ENCODE data around the gene METAP1D.

The METAP1D gene

DNA sequence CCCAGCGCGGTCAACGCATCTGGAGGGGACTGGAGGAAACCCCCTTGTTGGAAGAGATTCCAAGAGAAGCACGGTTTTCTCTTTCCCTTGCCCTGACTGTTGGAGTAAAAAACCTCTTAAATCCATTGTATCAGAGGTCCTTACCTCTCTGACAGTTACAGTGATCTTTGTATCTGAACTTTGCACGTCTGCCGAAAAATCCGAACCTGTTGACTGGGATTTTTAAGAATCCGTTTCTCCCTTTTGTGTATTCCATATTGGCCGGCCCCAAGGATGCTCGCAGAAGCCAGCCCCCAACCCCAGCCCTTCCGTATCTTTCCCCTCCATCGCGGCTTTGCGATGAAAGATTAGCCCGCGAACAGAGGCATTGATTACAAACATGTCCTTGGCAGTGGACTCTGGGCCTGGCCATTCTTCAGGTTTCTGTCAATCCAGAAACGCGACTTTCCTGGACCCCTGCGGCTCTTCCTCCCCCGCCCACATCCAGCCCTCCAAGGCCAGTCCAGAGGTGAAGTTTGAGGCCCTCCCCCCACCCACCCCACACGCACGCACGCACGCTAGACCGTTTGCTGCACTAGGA lies 81.0 kb downstream of the METAP1D start:
- DNase-seq (ENCODE audit: low read depth in 3 of 3) = no peak

DNA sequence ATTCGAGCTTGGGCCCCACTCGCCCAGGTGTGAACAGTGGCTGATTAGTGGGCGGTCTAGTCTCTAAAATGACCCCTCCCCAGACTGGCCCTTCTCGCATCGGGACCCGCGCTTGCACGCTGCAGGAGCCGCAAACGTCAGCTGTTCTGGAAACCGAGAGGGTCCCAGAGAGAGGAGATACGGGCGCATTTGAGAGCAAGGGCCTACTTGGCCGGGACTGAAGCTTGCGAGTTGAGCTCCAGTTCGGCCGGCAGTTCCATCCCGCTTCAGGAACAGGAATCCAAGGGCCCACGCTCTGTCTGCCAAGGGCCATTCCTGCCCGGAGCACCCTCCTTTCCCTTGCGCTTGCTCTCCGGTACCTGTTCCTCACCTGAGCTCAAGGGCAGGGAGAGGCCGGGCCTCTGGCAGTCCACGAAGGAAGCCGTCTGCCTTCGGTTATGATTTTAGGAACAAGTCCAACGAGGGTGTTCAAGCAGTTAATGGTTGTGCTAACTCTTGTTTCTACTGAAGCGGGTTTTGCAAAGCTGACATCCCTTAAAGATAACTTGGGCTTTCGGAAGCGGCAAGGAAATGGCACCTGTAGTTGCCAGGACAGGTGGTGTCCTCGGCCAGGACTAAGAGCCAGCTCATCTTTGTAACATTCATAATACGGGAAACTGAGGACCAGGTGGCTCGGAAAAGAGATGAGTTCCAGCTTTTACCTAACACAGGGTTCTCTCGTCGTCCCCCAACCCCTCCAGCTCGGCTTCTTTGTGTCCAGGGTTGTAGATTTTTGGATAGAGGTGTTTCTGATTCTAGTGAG lies 81.7 kb downstream of the METAP1D start:
- no peak for DNase-seq (ENCODE audit: low read depth in 3 of 3)

DNA sequence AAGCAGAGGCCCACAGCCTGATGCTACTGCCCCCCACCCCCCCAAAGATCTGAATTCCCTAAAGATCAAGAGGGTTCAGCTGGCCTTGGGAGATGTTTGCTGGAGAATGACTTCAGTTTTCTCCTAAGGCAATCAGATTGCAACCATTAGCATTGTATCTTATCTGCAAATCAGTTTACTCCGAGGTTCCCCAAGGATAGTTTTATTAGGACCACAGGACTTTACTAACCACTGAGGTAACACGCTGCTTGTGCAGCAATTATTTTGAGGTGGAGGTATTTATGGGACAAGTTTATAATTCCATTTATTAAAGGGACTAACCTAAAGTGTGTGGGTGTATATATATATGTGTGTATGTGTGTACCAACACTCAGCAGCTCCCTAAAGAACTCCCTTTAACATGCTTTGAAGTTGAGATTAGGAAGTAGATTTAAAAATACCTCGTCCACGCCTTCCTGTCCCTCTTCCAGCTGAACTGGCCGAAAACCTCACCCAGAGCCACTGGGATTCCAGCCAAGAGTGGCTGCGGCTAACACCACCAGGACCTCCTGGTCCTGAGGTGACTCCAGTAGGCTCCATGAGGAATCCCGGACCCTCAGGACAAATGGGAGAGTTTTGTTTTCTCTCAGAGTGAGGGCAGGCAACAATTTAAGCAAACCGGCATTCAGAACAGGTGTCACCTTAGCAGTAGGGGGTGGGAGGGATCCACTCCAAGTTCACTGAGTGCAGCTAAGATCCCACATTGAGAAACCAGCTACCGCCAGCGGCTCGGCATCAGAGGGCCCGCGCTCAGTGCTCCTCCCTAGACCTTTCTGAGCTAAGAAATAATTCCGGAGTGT lies 82.6 kb downstream of the METAP1D start:
- DNase-seq (ENCODE audit: low read depth in 3 of 3) = no peak

DNA sequence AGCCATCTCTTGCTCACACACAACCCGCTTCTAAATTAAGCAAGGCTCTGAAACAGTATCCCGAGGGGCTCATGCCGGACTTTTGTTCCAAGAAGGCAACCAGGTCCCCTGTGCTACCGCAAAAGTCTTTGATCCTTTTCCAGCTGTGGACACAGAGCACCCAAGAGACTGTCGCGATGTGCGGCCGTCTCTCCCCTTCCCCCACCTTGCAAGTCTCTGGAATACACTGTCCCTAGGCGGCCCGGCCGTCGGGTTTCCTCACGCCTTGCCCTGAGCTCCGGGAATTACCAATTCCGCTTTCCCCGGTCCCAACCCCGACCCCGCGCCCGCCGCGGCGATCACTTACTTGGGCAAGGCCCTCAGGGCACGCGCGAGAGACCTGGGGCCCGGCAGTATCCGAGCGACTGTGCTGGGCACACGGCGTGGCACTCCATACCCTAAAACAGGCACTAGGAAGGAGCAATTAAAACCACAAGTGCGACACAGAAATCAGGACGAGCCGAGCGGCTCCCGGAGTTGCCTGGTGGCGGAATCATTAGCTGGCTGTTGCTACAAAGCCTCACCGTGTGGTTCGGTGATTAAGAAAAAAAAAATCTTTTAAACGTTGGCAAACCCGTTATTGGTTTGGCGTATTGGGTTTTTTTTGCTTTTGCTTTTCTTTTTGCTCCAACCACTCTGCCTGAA lies 83.3 kb downstream of the METAP1D start:
- DNase-seq (ENCODE audit: low read depth in 3 of 3) = no peak

DNA sequence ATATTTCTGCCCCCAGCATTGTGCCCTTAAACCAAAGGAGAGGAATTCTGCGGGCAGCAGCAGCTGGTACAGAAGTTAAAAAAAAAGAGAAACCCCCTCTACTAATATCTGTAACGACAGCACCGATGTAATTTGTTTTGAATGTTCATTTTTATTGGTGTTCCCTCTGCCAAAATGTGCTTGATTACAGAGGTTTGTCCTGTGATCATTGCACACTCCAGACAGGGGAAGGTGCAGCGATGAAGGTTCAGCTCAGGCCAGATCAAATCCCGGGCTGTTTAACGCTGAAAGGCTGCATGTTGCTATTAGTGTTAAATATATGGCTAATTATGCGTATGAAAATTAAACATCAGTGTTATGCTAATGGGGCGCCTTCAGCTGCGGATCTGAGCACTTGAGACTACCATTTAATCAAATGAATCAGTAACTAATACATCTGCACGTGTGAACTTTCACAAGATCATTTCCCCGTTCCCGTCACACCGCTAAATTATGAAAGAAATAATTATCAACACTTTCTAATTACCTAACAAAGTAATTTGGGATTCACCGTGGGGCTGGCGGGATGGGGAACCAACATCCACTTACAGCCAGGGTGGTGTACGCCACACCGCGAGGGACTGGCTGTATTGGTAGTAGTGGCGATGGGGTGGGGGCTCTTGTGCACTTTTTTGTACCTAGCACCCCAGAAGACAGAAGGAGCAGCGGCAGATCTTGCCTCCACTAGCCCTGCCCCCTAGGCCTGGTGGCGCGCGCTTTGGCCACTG lies 84.1 kb downstream of the METAP1D start:
- no peak for DNase-seq (ENCODE audit: low read depth in 3 of 3)

DNA sequence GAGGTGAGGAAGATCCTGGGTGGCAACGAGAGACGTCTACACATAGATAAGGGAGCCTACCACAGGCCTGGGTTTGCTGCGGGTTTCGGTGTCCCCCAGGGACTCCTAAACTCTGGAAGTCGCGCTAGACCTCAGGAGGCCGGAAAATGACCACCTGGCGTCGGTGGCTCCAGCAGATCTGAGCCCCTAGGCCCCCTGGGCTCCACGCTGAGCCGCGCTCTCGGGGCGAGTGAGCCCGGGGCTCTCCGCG lies 84.6 kb downstream of the METAP1D start:
- DNase-seq (ENCODE audit: low read depth in 3 of 3) = no peak

DNA sequence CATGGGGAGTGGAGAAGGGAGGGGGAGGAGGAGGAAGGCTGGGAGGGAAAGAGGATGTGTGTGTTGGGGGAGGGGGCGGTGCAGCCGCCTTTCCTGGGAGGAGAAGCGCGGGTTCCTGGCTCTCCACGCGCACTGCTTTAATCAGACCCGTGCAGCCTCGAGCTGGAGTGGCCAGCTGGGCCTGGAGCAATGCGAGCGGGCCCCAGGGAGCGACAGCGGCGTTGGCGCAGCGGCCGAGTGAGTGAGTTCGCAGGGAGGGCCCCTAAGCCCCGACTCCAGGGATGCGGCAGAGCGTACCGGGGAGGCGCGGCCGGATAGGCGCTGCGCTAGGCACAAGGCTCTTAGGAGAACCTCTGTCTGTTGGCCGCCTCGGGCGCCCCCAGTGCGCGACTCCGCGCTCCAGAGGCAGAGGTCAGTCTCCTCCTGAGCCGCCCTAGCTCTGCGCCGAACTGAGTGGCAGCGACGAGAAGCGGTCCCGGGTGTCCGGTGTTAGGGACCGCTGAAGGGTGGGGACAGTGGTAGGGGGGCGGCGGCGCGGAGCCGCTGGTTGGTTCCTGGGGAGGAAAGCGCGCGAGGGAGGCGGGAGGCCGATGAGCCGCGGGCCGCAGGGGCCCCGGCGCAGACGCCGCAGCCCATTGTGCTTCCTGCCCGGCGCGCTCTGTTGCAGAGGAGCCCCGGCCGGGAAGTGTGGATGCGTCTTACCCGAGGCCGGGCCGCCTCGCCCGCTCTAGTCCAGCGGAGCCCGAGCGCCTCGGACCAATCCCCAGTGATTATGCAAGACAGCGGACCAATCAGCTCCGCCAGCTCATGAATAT lies 85.1 kb downstream of the METAP1D start:
- DNase-seq (ENCODE audit: low read depth in 3 of 3) = no peak

DNA sequence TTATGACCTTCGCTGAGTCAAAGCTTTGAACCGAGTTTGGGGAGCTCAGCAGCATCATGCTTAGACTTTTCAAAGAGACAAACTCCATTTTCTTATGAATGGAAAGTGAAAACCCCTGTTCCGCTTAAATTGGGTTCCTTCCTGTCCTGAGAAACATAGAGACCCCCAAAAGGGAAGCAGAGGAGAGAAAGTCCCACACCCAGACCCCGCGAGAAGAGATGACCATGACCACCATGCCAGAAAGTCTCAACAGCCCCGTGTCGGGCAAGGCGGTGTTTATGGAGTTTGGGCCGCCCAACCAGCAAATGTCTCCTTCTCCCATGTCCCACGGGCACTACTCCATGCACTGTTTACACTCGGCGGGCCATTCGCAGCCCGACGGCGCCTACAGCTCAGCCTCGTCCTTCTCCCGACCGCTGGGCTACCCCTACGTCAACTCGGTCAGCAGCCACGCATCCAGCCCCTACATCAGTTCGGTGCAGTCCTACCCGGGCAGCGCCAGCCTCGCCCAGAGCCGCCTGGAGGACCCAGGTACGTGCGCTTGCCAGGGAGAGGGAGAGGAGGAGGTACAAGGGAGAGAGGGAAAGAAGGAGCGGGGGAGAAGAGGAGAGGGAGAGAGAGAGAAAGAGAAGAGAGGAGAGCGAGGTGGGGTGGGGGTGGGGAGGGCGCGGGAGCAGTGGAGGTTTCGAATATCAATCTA lies 85.9 kb downstream of the METAP1D start, which contains the start of gene DLX1:
TSS of gene DLX1 (plus strand) at position 48 of the 700 bp plus-strand sequence. CDS start at position 219, 171 bp downstream.
- no peak for DNase-seq (ENCODE audit: low read depth in 3 of 3)

DNA sequence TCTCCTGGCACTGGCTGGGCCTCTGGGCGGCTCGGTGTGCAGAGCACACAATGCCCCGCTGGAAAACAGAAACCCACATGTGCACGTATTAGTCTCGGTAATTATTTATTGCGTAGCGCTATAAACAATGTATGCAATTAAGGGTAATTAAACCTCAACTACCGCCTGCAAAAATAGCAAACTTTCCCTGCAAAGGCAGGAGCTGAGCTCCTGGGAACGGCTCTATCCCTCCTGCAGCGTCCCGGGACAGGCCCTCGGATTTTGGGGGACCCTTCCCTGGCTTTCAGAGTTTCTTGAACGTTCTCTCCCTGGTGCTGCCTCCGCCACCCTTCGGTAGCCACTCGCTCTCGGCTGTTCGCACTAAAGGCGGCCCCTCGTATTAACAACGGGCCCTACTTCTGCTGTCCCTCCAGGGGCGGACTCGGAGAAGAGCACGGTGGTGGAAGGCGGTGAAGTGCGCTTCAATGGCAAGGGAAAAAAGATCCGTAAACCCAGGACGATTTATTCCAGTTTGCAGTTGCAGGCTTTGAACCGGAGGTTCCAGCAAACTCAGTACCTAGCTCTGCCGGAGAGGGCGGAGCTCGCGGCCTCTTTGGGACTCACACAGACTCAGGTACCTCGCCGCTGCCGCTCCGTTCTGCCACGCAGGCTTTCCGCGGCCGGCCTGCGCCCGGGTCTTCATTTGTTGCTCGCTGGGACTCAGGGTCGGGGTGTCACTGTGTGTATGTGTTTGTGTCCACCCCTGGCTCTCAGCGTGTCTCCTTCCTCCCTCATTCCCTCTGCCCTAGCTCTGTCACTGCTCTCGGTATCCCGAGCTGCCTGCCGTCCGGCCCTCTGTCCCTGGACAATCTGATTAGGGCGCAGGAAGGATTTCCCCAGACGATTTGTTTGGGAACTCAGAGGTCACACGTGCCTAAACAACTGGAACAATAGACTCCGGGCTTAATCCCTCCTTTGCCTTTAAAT lies 86.8 kb downstream of the METAP1D start:
- DNase-seq (ENCODE audit: low read depth in 3 of 3) = no peak

DNA sequence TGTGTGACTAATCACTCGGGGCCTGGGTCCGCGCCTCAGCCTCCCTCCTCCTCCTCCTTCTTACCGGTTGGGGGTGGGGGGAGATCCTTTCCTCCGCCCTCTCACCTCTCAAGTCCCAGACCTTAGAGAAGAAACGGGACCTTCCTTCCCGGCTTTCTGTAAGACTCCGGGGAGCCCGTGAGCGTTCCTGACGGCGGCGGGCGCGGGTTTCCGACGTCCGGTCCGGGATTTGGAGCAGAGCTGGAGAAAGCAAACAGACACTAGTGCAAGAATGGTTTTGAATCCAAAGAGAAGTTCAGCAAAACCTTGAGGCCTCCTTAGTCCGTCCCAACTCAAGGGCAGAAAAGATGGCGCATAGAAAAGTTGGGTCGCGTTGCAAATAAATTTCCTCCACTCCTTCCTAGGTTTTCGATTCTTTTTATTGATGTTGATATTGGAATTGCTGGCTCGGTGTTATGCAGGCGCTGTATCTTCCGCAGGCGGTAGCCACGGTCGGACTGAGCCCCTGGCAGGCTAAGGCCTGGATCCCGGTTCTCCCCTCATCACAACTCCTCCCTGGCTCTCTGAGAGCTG lies 87.5 kb downstream of the METAP1D start:
- no peak for DNase-seq (ENCODE audit: low read depth in 3 of 3)

DNA sequence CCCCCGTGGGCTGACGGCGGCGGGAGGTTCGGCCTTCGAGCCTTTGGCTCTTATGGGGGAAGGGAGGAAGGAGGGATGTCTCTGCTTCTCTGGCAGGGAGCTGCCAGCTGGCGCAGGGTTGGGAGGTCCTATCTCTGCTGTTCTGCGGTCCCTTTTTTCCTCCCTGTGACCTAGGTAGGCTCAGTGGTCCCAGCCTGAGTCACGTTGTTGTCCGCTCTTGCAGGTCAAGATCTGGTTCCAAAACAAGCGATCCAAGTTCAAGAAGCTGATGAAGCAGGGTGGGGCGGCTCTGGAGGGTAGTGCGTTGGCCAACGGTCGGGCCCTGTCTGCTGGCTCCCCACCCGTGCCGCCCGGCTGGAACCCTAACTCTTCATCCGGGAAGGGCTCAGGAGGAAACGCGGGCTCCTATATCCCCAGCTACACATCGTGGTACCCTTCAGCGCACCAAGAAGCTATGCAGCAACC lies 88.1 kb downstream of the METAP1D start:
- no peak for DNase-seq (ENCODE audit: low read depth in 3 of 3)

DNA sequence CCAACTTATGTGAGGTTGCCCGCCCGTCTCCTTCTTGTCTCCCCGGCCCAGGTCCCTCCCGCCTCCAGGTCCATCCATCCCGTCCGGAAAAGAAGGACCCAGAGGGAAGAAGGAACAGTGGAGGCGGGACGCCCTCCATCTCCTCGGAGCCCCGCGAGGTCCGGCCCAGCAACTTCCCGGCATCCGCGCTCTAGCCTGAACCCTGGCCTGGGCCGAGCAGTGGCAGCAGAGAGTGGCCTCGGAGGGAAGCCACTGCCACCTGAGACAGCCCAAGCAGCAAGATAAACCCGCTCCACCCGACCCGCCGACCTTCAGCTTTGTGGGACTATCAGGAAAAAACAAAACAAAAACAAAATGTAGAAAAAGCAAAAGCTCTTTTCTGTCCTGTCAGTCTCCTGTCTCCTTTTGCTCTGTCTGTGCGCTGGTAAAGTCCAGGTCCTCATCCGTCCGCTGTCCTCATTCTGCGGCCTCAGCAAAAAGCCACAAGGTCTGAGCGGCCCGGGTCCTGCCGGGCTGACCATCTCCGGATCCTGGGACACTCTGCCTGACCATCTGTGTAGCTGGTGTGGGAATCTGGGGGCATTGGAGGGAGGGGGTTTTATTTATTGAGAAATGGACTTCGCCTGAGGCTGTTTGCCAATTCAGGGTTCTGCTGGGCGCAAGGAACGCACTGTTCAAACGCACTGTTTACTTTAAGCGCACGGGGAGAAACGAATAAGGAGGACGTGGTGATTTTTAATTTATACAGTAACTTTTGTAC lies 88.7 kb downstream of the METAP1D start:
- DNase-seq (ENCODE audit: low read depth in 3 of 3) = no peak

DNA sequence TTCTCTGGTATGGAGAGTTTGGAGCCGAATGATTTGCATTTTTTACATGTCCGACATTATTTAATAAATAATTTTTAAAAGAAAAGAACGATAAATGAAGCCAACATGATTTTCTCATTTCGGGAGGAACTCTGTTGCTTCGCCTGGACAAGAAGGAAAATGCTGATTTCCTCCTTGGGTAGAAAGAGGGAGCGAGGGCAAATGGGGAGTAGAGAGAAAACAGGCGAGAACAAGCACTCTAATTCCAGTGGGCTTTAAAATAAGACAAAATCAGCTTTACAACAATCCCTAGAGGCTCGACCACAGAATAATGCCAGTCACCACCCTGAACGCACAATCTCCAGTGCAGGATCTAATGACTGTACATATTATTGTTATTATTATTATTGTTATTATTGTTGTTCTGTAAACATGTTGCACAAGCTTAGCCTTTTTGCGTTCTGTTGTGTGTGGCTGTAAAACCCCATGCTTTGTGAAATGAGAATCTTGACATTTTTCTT lies 89.3 kb downstream of the METAP1D start:
- DNase-seq (ENCODE audit: low read depth in 3 of 3) = no peak

DNA sequence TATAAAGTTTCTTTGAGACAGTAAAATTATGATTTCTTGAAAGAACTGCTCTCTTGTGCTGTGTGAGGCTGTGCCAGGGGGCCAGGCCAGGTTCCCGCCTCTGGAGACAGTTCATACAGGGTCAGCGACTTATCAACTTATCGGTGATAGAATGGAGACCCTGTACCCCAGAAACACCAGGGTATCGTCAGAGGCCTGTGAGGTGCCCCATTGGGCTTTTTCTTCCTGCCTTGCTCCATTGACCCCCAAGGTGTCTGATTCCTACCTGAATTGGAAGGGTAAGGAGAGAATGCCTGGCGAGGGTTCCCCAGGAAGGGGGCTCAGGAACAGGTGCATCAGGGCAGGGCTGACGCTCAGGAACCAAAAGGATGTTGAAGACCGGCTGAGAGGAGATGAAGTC lies 89.9 kb downstream of the METAP1D start:
- no peak for DNase-seq (ENCODE audit: low read depth in 3 of 3)

DNA sequence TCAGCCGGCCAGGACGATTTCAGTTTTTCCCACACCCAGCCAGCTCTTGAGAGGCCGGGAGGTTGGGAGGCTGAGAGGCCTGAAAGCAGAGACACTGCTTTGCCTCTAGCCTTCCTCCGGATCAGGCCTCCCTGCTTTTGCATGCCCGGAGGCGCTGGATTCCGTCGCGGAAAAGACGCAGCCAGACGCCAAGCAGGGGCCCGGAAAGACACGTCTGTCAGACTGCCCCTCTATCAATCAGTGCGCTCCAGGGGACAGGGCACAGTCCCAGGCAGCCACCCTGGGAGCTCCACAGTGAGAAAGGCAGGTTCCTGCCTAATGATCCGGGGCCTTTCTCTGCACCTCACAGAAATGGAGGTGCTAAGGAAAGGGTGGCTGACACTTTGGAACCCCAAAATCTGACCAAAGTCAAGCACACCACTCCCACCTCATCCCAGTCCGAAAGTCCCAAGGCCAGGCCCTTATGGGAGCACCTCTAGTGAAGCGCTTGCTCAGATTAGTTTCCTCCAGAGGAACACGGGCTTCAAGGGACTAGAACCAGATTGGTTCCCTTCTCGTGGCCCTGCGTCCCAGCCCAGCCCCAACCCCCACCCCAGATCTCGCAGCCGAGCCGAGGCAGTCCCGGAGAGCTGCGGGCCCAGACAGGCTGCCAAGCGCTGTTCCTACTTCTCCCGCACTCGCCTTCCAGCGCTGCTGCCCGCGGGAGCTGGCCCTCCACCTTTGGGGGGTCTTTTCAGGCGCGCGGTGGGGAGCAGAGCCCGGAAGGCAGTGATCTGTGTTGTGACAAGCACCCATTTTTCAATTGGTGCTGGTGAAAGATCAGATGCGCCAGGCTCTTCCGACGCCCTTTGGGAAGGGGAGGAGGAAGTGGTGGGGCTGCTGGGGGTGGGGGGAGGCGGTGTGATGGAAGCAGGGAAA lies 90.5 kb downstream of the METAP1D start:
- no peak for DNase-seq (ENCODE audit: low read depth in 3 of 3)

DNA sequence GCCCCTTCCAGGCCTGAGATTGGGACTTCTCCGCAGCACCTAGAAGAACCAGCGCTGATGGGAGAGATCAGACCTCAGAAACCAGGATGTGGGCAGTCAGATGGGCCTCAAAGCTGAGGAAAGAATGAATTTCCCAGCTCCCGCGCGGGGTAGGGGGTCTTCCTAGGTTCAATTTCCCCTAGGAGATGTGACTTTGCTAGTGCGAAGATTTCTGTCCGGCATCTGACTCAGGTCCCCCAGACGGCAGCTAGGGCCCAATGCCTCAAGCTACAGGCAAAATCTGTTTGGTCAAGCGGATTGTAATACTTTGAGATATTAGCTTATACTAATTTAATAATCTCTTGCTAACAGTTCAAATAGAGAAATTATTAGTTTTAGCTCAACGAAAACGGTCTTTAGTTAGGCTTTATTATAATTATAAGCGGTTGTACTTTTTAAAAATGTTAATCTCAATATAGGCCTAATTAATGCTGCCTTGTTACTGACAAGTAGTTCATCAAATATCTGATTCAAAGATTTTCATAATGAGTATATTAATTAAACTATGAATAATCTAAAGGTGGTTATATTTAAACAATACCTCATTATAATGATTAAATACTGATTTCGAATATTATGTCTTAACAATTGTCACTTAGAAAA lies 91.4 kb downstream of the METAP1D start:
- DNase-seq (ENCODE audit: low read depth in 3 of 3) = no peak

All from stimulated activated CD4-positive, alpha-beta T cell treated with anti-CD3 and anti-CD28 coated beads, TNF-alpha, amount 100 ng/mL, for 4 hours (primary cell).